HepG2 (cell line): Measurements from ENCODE around the gene APBA3. TPM values are rescaled to one million over a fixed set of nuclear protein-coding genes. Genes with fewer than 3 reads are reported as not detected.
A peak's percentile ranks its signal among the peaks of the same experiment; 100 is the strongest.

ENCODE experiments used
- ARNT2 ChIP-seq: sonication (generic); formaldehyde crosslinking; IDR thresholded peaks from 2 replicates; pipeline ENCODE4 v1.8.0; 2022; ENCODE audit warnings: mild to moderate bottlenecking, low read depth, missing genetic modification reagents, moderate library complexity
- ATF2 ChIP-seq: sonication (generic); formaldehyde crosslinking; IDR thresholded peaks from 2 replicates; pipeline ENCODE4 v1.4.0; 2020; ENCODE audit warnings: missing genetic modification reagents
- ATRX ChIP-seq: sonication (generic); formaldehyde crosslinking; IDR thresholded peaks from 2 replicates; pipeline ENCODE4 v1.4.0; 2020; ENCODE audit warnings: missing genetic modification reagents, borderline replicate concordance
- BHLHE40 ChIP-seq: IDR thresholded peaks from 2 replicates; pipeline ENCODE4 v1.6.1; 2011; ENCODE audit warnings: low read length, improper control_type of control experiment
- CCAR2 ChIP-seq: fragments of 200-400 bp; formaldehyde crosslinking; optimal IDR thresholded peaks from 2 replicates; pipeline ENCODE3; 2018; ENCODE audit warnings: low read depth, mild to moderate bottlenecking, low read length, moderate library complexity
- FOXA3 ChIP-seq: IDR thresholded peaks from 2 replicates; pipeline ENCODE4 v1.6.1; 2016; ENCODE audit warnings: missing genetic modification reagents, missing compliant biosample characterization
- FOXP1 ChIP-seq, 2 experiments: fragments of 450-650 bp in 1 of 2; IDR thresholded peaks; 2 replicates each; pipeline ENCODE4 v1.6.1; 2017 to 2018; ENCODE audit warnings: antibody characterized with exemption in 1 of 2
- HNRNPLL ChIP-seq: fragments of 200-400 bp; formaldehyde crosslinking; IDR thresholded peaks from 2 replicates; pipeline ENCODE4 v1.6.1; 2017; ENCODE audit warnings: mild to moderate bottlenecking, low read depth, low read length; ENCODE audit not compliant: poor library complexity, severe bottlenecking
- MAFF ChIP-seq: IDR thresholded peaks from 2 replicates; pipeline ENCODE4 v1.6.1; 2011; ENCODE audit warnings: low read depth, low read length, improper control_type of control experiment
- MTF2 ChIP-seq: sonication (generic); formaldehyde crosslinking; IDR thresholded peaks from 2 replicates; pipeline ENCODE4 v1.5.0; 2020; ENCODE audit warnings: missing genetic modification reagents, borderline replicate concordance
- MXI1 ChIP-seq: IDR thresholded peaks from 3 replicates; pipeline ENCODE4 v1.6.1; 2012; ENCODE audit warnings: low read depth, low read length, inconsistent platforms, borderline replicate concordance
- PREB ChIP-seq: sonication (generic); formaldehyde crosslinking; IDR thresholded peaks from 2 replicates; pipeline ENCODE4 v1.4.0; 2020; ENCODE audit warnings: missing genetic modification reagents
- RNF2 ChIP-seq: fragments of 450-650 bp; conservative IDR thresholded peaks from 2 replicates; pipeline ENCODE4 v1.6.1; 2016; ENCODE audit warnings: low read depth
- SETDB1 ChIP-seq: sonication (generic); formaldehyde crosslinking; IDR thresholded peaks from 2 replicates; pipeline ENCODE4 v1.5.1; 2020; ENCODE audit warnings: missing genetic modification reagents, mild to moderate bottlenecking, borderline replicate concordance
- SMAD3 ChIP-seq: sonication (generic); formaldehyde crosslinking; IDR thresholded peaks from 2 replicates; pipeline ENCODE4 v1.4.0; 2020; ENCODE audit warnings: missing genetic modification reagents
- SNAPC5 ChIP-seq: sonication (generic); formaldehyde crosslinking; IDR thresholded peaks from 2 replicates; pipeline ENCODE4 v1.8.1; 2023; ENCODE audit warnings: mild to moderate bottlenecking, missing genetic modification reagents, borderline replicate concordance
- TCF12 ChIP-seq, 2 experiments: fragments of 450-650 bp in 1 of 2; sonication (generic) in 1 of 2; formaldehyde crosslinking in 1 of 2; IDR thresholded peaks; 2 replicates each; pipeline versions ENCODE4 v1.6.1 to v1.8.0; 2017 to 2022; ENCODE audit warnings: antibody characterized with exemption in 1 of 2, mild to moderate bottlenecking in 1 of 2, missing genetic modification reagents in 1 of 2, moderate library complexity in 1 of 2
- TP53 ChIP-seq: sonication (generic); formaldehyde crosslinking; conservative IDR thresholded peaks from 2 replicates; pipeline ENCODE4 v1.4.0; 2020; ENCODE audit warnings: missing genetic modification reagents
- ZFP82 ChIP-seq: sonication (generic); formaldehyde crosslinking; IDR thresholded peaks from 2 replicates; pipeline ENCODE4 v1.5.1; 2020; ENCODE audit warnings: mild to moderate bottlenecking, missing genetic modification reagents, borderline replicate concordance
- ZNF460 ChIP-seq: sonication (generic); formaldehyde crosslinking; IDR thresholded peaks from 2 replicates; pipeline ENCODE4 v1.5.1; 2020; ENCODE audit warnings: missing genetic modification reagents, mild to moderate bottlenecking, borderline replicate concordance
- ZNF496 ChIP-seq: sonication (generic); formaldehyde crosslinking; IDR thresholded peaks from 2 replicates; pipeline ENCODE4 v1.8.1; 2023; ENCODE audit warnings: mild to moderate bottlenecking, moderate library complexity, missing genetic modification reagents; ENCODE audit not compliant: insufficient replicate concordance
- ZNF781 ChIP-seq: sonication (generic); formaldehyde crosslinking; IDR thresholded peaks from 2 replicates; pipeline ENCODE4 v1.5.1; 2020; ENCODE audit warnings: borderline replicate concordance, mild to moderate bottlenecking, missing genetic modification reagents; ENCODE audit errors: not compliant biosample characterization
- ZXDC ChIP-seq: sonication (generic); formaldehyde crosslinking; IDR thresholded peaks from 2 replicates; pipeline ENCODE4 v1.5.0; 2020; ENCODE audit warnings: mild to moderate bottlenecking, missing genetic modification reagents
- polyA plus RNA-seq, 8 experiments: library from polyadenylated mRNA; depleted of rRNA in 3 of 8; stranded (reverse) in 7 of 8; unstranded in 1 of 8; fragments of >200 nt; fragmentation: Illumina TruSeq in 4 of 8; extraction: Trizol in 4 of 8; gene quantifications; 2 replicates each; pipeline versions ENCODE4 v1.2.1 to v1.2.3, GENCODE V29; 2011 to 2016; ENCODE audit warnings: low read depth in 4 of 8, missing spikeins in 1 of 8, mixed read lengths in 1 of 8; ENCODE audit not compliant: insufficient read depth in 1 of 8
- total RNA-seq, 5 experiments: library from RNA; depleted of rRNA; stranded (reverse); fragments of >200 nt; fragmentation: Illumina TruSeq; extraction: Trizol; gene quantifications; 2 replicates each; pipeline ENCODE4 v1.2.3, GENCODE V29; 2016; ENCODE audit warnings: low read depth in 1 of 5

The APBA3 gene
- total and polyA plus RNA-seq, 2 of the 13 experiments (the other 11 are each of a cell fraction or from before 2014, with no cell fraction given), result 14.2 to 14.3 TPM

- TF ChIP-seq SETDB1 (CRISPR knock-in tag) (no peak), ZNF496 (no peak), ZXDC (CRISPR knock-in tag) (no peak), ARNT2 (CRISPR knock-in tag) (no peak), ATRX (CRISPR knock-in tag) (no peak), TCF12 (IDR thresholded peaks at IDR 0.05) (no peak), TCF12 (CRISPR knock-in tag; IDR thresholded peaks at IDR 0.05) (no peak), FOXA3 (CRISPR knock-in tag) (no peak; the same call in 1 of the 2 replicates), MTF2 (CRISPR knock-in tag) (no peak), TP53 (CRISPR knock-in tag) (no peak), PREB (CRISPR knock-in tag) (no peak), ZFP82 (CRISPR knock-in tag) (no peak), HNRNPLL (peak; percentile 32), ATF2 (no peak), BHLHE40 (peak; percentile 89), SNAPC5 (no peak), SMAD3 (CRISPR knock-in tag) (no peak), ZNF781 (CRISPR knock-in tag) (no peak), RNF2 (no peak), MXI1 (peak; percentile 24; the same call in 1 of the 3 replicates), FOXP1 (IDR thresholded peaks at IDR 0.05) (no peak), FOXP1 (CRISPR knock-in tag; IDR thresholded peaks at IDR 0.05) (no peak), CCAR2 (no peak), MAFF (no peak), ZNF460 (CRISPR knock-in tag) (no peak)
These were observed 53.1 kb downstream of the APBA3 start, which contains the start of gene TJP3 (continued) for GRCh38 chr19:3708207-3708931.
